HCT116 (cell line): ENCODE data around the gene CACNA2D3. TPM values are rescaled to one million over a fixed set of nuclear protein-coding genes. Genes with fewer than 3 reads are reported as not detected.

Experiments
- ATAC-seq: fragments of 200-7000 bp; cut with Tn5 transposase; 2 replicates; pipeline ENCODE4 v1.9.1; 2020; ENCODE audit warnings: mild to moderate bottlenecking, moderate library complexity
- BruUV-seq: library from RNA; stranded (reverse); fragments of 400-500 nt; replicated peaks from 2 replicates; lab custom pipeline; 2021; lab: Mats Ljungman, UMichigan
- CTCF ChIA-PET: fragments of 300-600 bp; sonication (Branson Sonifier 250); formaldehyde crosslinking; loops from one replicate; lab custom pipeline; 2021; ENCODE audit warnings: antibody characterized with exemption; lab: Charles Lee
- POLR2A ChIA-PET: fragments of 300-600, 350-600 bp; sonication (Branson Sonifier 250); formaldehyde crosslinking; loops from one replicate; lab custom pipeline; 2021; ENCODE audit warnings: antibody characterized with exemption; lab: Charles Lee
- RAD21 ChIA-PET, 2 experiments: fragments of 300-600 bp; sonication (Branson Sonifier 250); formaldehyde crosslinking; loops; one replicate each; lab custom pipeline; 2023; ENCODE audit warnings: low total read pairs in 2 of 2; ENCODE audit not compliant: uncharacterized antibody in 2 of 2, unreplicated experiment in 2 of 2, low non-redundant PET in 1 of 2; lab: Charles Lee
- DNase-seq: peaks from one replicate; pipeline ENCODE4 v3.0.0-alpha.2; 2010; ENCODE audit warnings: low read depth, low spot score
- H2AFZ ChIP-seq: fragments of 200-600 bp; shearing (Covaris generic), sonication (generic); 2 replicates; pipeline ENCODE4 v1.6.1; 2017; ENCODE audit warnings: low read depth, mixed run types, mixed read lengths, antibody characterized with exemption, low read length; ENCODE audit not compliant: poor library complexity, severe bottlenecking
- H3K27ac ChIP-seq: 2 replicates; pipeline ENCODE4 v1.5.1; 2012; ENCODE audit warnings: low read depth, low read length
- H3K27me3 ChIP-seq: fragments of 200-600 bp; sonication (generic); 2 replicates; pipeline ENCODE4 v1.6.1; 2016; ENCODE audit warnings: mixed run types, low read length, mixed read lengths; ENCODE audit not compliant: insufficient read depth
- H3K36me3 ChIP-seq, 2 experiments: fragments of 200-500 bp in 1 of 2; fragments of 200-600 bp in 1 of 2; sonication (Bioruptor generic) in 1 of 2; sonication (generic) in 1 of 2; 2 replicates each; pipeline versions ENCODE4 v1.5.1 to v1.6.1; 2014 to 2016; ENCODE audit warnings: low read length in 2 of 2, inconsistent platforms in 1 of 2, mixed read lengths in 1 of 2, mixed run types in 1 of 2; ENCODE audit not compliant: insufficient read depth in 2 of 2, control insufficient read depth in 1 of 2
- H3K4me1 ChIP-seq, 2 experiments: fragments of 200-600 bp in 1 of 2; sonication (generic) in 1 of 2; 2 replicates each; pipeline versions ENCODE4 v1.5.1 to v1.6.1; 2012 to 2017; ENCODE audit warnings: low read length in 2 of 2, inconsistent platforms in 1 of 2, mild to moderate bottlenecking in 1 of 2, mixed read lengths in 1 of 2, mixed run types in 1 of 2, moderate library complexity in 1 of 2; ENCODE audit not compliant: insufficient read depth in 2 of 2, control insufficient read depth in 1 of 2
- H3K4me2 ChIP-seq: fragments of 200-600 bp; sonication (generic); 2 replicates; pipeline ENCODE4 v1.6.1; 2017; ENCODE audit warnings: mixed run types, low read length, mixed read lengths
- H3K4me3 ChIP-seq, 2 experiments: fragments of 200-600 bp in 1 of 2; sonication (generic) in 1 of 2; replicated peaks in 1 of 2; 2 replicates each; pipeline ENCODE4 v1.5.1; 2011 to 2016; ENCODE audit warnings: low read length in 2 of 2, control low read depth in 1 of 2, low read depth in 1 of 2, mild to moderate bottlenecking in 1 of 2, mixed read lengths in 1 of 2, mixed run types in 1 of 2
- H3K79me2 ChIP-seq: fragments of 200-600 bp; sonication (generic); 2 replicates; pipeline ENCODE4 v1.6.1; 2017; ENCODE audit warnings: mild to moderate bottlenecking, mixed run types, low read length, moderate library complexity, mixed read lengths; ENCODE audit not compliant: insufficient read depth
- H3K9ac ChIP-seq: fragments of 200-600 bp; sonication (generic); 2 replicates; pipeline ENCODE4 v1.6.1; 2016; ENCODE audit warnings: low read length, mixed read lengths
- H3K9me2 ChIP-seq: fragments of 200-600 bp; sonication (generic), shearing (Covaris generic); 2 replicates; pipeline ENCODE4 v1.6.1; 2017; ENCODE audit warnings: mixed run types, mild to moderate bottlenecking, moderate library complexity; ENCODE audit not compliant: insufficient read depth
- H3K9me3 ChIP-seq, 2 experiments: fragments of 200-500 bp in 1 of 2; fragments of 200-600 bp in 1 of 2; sonication (Bioruptor generic) in 1 of 2; sonication (generic) in 1 of 2; 2 replicates each; pipeline ENCODE4 v1.6.1; 2014 to 2017; ENCODE audit warnings: low read length in 2 of 2, mixed read lengths in 2 of 2, inconsistent platforms in 1 of 2, low read depth in 1 of 2, mild to moderate bottlenecking in 1 of 2, mixed run types in 1 of 2, moderate library complexity in 1 of 2; ENCODE audit not compliant: control insufficient read depth in 1 of 2, insufficient read depth in 1 of 2
- H4K20me1 ChIP-seq: fragments of 200-600 bp; sonication (generic), shearing (Covaris generic); 2 replicates; pipeline ENCODE4 v1.6.1; 2017; ENCODE audit warnings: mixed run types, mild to moderate bottlenecking, moderate library complexity; ENCODE audit not compliant: insufficient read depth
- EGR1 ChIP-seq: IDR thresholded peaks from 2 replicates; pipeline ENCODE4 v1.6.1; 2012; ENCODE audit warnings: low read depth
- FOSL1 ChIP-seq: IDR thresholded peaks from 2 replicates; pipeline ENCODE4 v1.6.1; 2012; ENCODE audit warnings: low read depth
- POLR2A ChIP-seq: IDR thresholded peaks from 2 replicates; pipeline ENCODE4 v1.7.0; 2011; ENCODE audit warnings: borderline replicate concordance; ENCODE audit not compliant: insufficient read depth, insufficient read length; ENCODE audit errors: extremely low read depth
- RAD21 ChIP-seq: IDR thresholded peaks from 2 replicates; pipeline ENCODE4 v1.6.1; 2012; ENCODE audit warnings: low read depth, mild to moderate bottlenecking
- SP1 ChIP-seq: IDR thresholded peaks from 2 replicates; pipeline ENCODE4 v1.6.1; 2012; ENCODE audit warnings: low read depth
- ZNF274 ChIP-seq: fragments of 200-500 bp; sonication (Bioruptor generic); IDR thresholded peaks from 2 replicates; pipeline ENCODE4 v1.6.1; 2014; ENCODE audit warnings: mild to moderate bottlenecking, low read depth, low read length, inconsistent platforms
- intact Hi-C: fragments of 100-400 bp; cut with micrococcal nuclease; formaldehyde crosslinking; loops from 2 replicates; pipeline ENCODE4 v1.10.0; 2022
- total RNA-seq: library from RNA; stranded (reverse); gene quantifications from one replicate; pipeline ENCODE4 v1.2.1, GENCODE V29; 2021; ENCODE audit not compliant: unreplicated experiment
- TF ChIP-seq, protein P1 (sequence below): IDR thresholded peaks from 2 replicates; pipeline ENCODE4 v1.6.1; 2012

CACNA2D3 gene
- total RNA-seq, 1 experiment from 2014 or later, result 0.20 TPM

DNA sequence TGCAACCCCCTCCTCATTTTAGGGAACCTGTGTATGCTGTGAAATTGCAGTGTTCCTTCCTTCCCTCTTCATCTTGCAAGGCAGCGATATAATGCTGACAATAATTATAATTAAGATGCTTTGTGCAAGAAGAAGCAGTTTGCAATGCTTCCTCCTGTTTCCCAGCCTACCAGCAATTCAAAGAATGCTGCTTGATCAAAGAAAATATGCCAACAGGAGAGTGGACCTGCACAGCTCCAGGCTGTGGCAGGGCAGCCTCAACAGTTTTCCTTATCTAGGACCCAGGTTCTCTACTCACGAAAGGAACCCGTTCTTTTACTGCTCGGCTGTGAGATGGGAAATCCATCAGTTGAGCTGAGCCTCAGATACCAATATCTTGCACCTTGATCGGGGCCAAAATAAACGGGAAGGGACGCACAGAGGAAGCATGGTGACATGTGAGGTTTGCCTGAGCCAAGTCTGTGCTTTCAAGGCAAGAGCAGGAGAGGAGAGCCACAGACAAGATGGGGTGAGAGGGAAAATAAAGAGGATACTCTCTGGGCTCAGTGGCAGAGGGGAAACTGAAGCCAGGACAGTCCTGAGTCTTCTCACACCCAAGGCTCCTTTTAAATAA is 828.1 kb downstream of the CACNA2D3 start:
- TF ChIP-seq POLR2A, result no peak
- TF ChIP-seq ZNF274, result no peak
- TF ChIP-seq, protein P1, sequence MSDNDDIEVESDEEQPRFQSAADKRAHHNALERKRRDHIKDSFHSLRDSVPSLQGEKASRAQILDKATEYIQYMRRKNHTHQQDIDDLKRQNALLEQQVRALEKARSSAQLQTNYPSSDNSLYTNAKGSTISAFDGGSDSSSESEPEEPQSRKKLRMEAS, result no peak
- Histone ChIP-seq H3K9me3 (peaks cover 0 to 14% of the 10 kb centered on the region in 2 experiments; a peak in 2 of 4 replicates), H4K20me1 (no peaks in the 10 kb centered on the region), H2AFZ (no peak overlapping the region), H3K9me2 (no peaks in the 10 kb centered on the region), H3K27me3 (no peaks in the 10 kb centered on the region), H3K4me3 (no peak overlapping the region), H3K4me1 (no peaks in the 10 kb centered on the region), H3K27ac (no peak overlapping the region), H3K4me2 (no peak overlapping the region), H3K79me2 (no peaks in the 10 kb centered on the region), H3K9ac (no peak overlapping the region), H3K36me3 (no peaks in the 10 kb centered on the region)
- intact Hi-C loops, result no loop called here
- no peak for ATAC-seq
- BruUV-seq, result no TSS peak
- RAD21 ChIA-PET, result no interaction called here
- POLR2A ChIA-PET, result no interaction called here
- no peak for DNase-seq
- CTCF ChIA-PET, result no interaction called here

DNA sequence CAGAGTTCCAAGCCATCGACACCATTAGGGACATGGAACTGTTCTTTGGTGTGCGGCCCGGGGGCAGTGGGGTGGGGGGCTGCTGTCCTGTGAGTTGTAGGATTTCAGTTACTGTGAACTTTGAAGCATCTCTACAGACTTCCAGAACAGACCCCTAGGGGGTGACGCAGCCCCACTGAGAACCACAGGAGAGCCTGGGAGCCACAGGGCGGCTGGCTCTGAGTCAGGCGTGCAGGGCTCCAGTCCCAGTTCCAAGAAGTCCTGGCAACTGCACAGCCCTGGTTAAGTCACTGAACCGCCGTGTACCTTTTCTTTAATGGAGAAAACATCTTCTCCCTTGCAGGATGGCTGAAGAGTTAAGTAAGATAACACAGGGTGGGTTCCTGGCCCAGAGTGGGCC is 829.1 kb downstream of the CACNA2D3 start:
- H3K9ac ChIP-seq, result no peak overlapping the region
- TF ChIP-seq FOSL1 (no peak), RAD21 (no peak), EGR1 (no peak), SP1 (no peak)
- TF ChIP-seq, protein P1, result no peak
- ChIA-PET RAD21 (no interaction called here), POLR2A (no interaction called here), CTCF (no interaction called here)
- BruUV-seq, result no TSS peak
- H3K9me3 ChIP-seq, result peaks cover 0 to 13% of the 10 kb centered on the region in 2 experiments; a peak in 2 of 4 replicates
- no peaks in the 10 kb centered on the region for H3K36me3 ChIP-seq
- no peaks in the 10 kb centered on the region for H3K79me2 ChIP-seq
- H3K27ac ChIP-seq, result no peak overlapping the region
- no peaks in the 10 kb centered on the region for H3K4me1 ChIP-seq
- ATAC-seq, result no peak
- no peaks in the 10 kb centered on the region for H4K20me1 ChIP-seq
- no peaks in the 10 kb centered on the region for H3K27me3 ChIP-seq
- H2AFZ ChIP-seq, result no peak overlapping the region
- no peak for DNase-seq
- no peak overlapping the region for H3K4me2 ChIP-seq
- no peaks in the 10 kb centered on the region for H3K9me2 ChIP-seq
- intact Hi-C loops, result no loop called here
- no peak overlapping the region for H3K4me3 ChIP-seq
